Upper lobe of right lung (tissue), 1 donor: ENCODE data around the gene KCNQ5. TPM values are rescaled to one million over a fixed set of nuclear protein-coding genes. Genes with fewer than 3 reads are reported as not detected.
A peak's percentile ranks its signal among the peaks of the same experiment; 100 is the strongest.

ENCODE experiments used
- ATAC-seq: fragments of 200-7000 bp; cut with Tn5 transposase; one replicate; pipeline ENCODE4 v1.9.1; 2020; ENCODE audit warnings: mild to moderate bottlenecking, moderate library complexity
- DNase-seq: peaks from one replicate; pipeline ENCODE4 v3.0.0-alpha.2; 2020
- H3K27ac ChIP-seq: fragments of 200-600 bp; one replicate; pipeline ENCODE4 v1.8.0; 2022
- H3K27me3 ChIP-seq: fragments of 200-600 bp; one replicate; pipeline ENCODE4 v1.8.0; 2022; ENCODE audit warnings: mild to moderate bottlenecking
- H3K36me3 ChIP-seq: fragments of 200-600 bp; one replicate; pipeline ENCODE4 v1.8.0; 2022
- H3K4me1 ChIP-seq: fragments of 200-600 bp; one replicate; pipeline ENCODE4 v1.8.0; 2022
- H3K4me3 ChIP-seq: fragments of 200-600 bp; one replicate; pipeline ENCODE4 v1.8.0; 2022; ENCODE audit warnings: mild to moderate bottlenecking
- H3K9me3 ChIP-seq: fragments of 200-600 bp; one replicate; pipeline ENCODE4 v1.8.0; 2022
- CTCF ChIP-seq: fragments of 200-600 bp; IDR thresholded peaks from one replicate; pipeline ENCODE4 v1.8.0; 2022; ENCODE audit warnings: antibody characterized with exemption
- intact Hi-C: fragments of 100-400 bp; cut with DNase I; formaldehyde crosslinking; loops from one replicate; pipeline ENCODE4 v1.11.0; 2022
- total RNA-seq: library from RNA; stranded (reverse); fragmentation: NEBNext Ultra II Directional; extraction: Animal tissue kit (Norgen Biotek cat#: 25700); gene quantifications from one replicate; pipeline ENCODE4 v1.2.1, GENCODE V29; 2021
- donor health status: DM: no; HTN: yes; CAD: no; lungs with severe emphysema.

KCNQ5 gene
- total RNA-seq, 1 donor from 2014 or later, result 1.3 TPM

- TF ChIP-seq CTCF, result peak; percentile 32
- Histone ChIP-seq H3K9me3 (no peaks in the 10 kb centered on the region), H3K4me3 (no peak overlapping the region), H3K36me3 (no peaks in the 10 kb centered on the region), H3K27ac (no peak overlapping the region), H3K27me3 (no peaks in the 10 kb centered on the region), H3K4me1 (no peaks in the 10 kb centered on the region)
- ATAC-seq (peak; percentile 62), DNase-seq (peak; percentile 69)
- intact Hi-C loops, result no loop called here
Observed at GRCh38 chr6:73134588-73134987, 512.7 kb downstream of the KCNQ5 start.

DNA sequence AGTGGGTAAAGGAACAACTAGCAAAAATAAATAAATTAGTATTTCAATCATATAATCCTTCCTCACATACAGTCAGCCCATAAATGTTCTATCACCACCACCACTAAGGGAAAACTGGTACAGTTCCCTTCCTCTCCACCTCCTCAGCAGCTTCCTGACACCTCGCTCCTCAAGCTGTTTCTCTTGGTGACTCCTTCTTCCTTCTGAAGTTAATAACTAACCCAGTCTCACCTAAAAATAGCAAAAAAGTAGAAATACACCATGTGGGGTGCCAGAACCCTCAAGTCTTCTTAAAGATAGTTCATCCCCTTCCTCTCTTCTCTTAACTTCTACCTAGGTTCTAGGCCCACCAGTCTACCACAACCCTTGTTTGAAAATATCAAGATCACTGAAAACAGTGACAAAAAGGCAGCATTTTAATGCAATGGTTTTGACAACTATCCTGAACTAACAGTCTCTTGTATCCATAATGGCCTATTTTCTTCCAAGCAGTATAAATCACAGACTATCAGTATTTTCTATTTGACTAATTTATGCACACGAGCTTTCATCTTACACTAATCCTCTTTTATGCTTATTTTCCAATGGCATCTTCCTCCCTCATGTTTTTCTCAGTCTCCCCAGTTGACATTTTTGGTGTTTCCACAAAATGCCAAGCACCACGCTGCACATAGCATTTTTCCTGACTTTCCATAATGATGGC is 518.0 kb downstream of the KCNQ5 start:
- intact Hi-C loops, result no loop called here
- H3K36me3 ChIP-seq, result no peaks in the 10 kb centered on the region
- no peak overlapping the region for H3K4me3 ChIP-seq
- H3K27ac ChIP-seq, result no peak overlapping the region
- no peaks in the 10 kb centered on the region for H3K4me1 ChIP-seq
- TF ChIP-seq CTCF, result no peak
- DNase-seq (no peak), ATAC-seq (no peak)
- no peaks in the 10 kb centered on the region for H3K27me3 ChIP-seq
- no peaks in the 10 kb centered on the region for H3K9me3 ChIP-seq

GRCh38 chr6:73143551-73143950 is 521.7 kb downstream of the KCNQ5 start:
- intact Hi-C loops, result no loop called here
- ATAC-seq (no peak), DNase-seq (no peak)
- Histone ChIP-seq H3K27me3 (no peaks in the 10 kb centered on the region), H3K36me3 (no peaks in the 10 kb centered on the region), H3K9me3 (no peaks in the 10 kb centered on the region), H3K4me3 (no peak overlapping the region), H3K4me1 (no peaks in the 10 kb centered on the region), H3K27ac (no peak overlapping the region)
- no peak for TF ChIP-seq CTCF

DNA sequence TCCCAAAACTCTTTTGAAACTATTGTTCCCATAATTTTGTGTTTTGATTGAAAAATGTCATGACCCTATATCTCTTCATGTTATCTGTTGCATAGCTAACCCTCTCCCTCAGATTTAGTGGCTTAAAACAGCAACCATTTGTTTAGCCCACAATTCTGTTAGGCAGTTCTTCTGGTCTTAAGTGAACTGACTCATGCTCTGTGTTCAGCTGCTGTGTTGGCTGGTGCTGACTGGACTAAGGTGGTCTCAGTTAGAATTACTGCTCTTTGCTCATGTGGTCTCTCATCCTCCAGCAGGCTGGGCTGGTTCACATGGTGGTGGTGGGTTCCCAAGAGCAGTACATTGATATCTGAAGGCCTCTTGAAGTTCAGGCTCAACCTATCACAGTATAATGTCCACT is 522.7 kb downstream of the KCNQ5 start:
- Histone ChIP-seq H3K27me3 (no peaks in the 10 kb centered on the region), H3K4me3 (no peak overlapping the region), H3K9me3 (no peaks in the 10 kb centered on the region), H3K36me3 (no peaks in the 10 kb centered on the region), H3K4me1 (no peaks in the 10 kb centered on the region), H3K27ac (no peak overlapping the region)
- TF ChIP-seq CTCF, result no peak
- intact Hi-C loops, result no loop called here
- no peak for DNase-seq
- no peak for ATAC-seq

GRCh38 chr6:73145690-73146089 is 523.8 kb downstream of the KCNQ5 start:
- ATAC-seq (no peak), DNase-seq (no peak)
- intact Hi-C loops, result no loop called here
- Histone ChIP-seq H3K27ac (no peak overlapping the region), H3K36me3 (no peaks in the 10 kb centered on the region), H3K4me1 (no peaks in the 10 kb centered on the region), H3K9me3 (no peaks in the 10 kb centered on the region), H3K4me3 (no peak overlapping the region), H3K27me3 (no peaks in the 10 kb centered on the region)
- no peak for TF ChIP-seq CTCF

- intact Hi-C loops, result no loop called here
- H3K4me3 ChIP-seq, result no peak overlapping the region
- no peak for TF ChIP-seq CTCF
- ATAC-seq, result no peak
- H3K27me3 ChIP-seq, result no peaks in the 10 kb centered on the region
- no peaks in the 10 kb centered on the region for H3K36me3 ChIP-seq
- H3K4me1 ChIP-seq, result no peaks in the 10 kb centered on the region
- DNase-seq, result no peak
- H3K9me3 ChIP-seq, result no peaks in the 10 kb centered on the region
- no peak overlapping the region for H3K27ac ChIP-seq
Observed at GRCh38 chr6:73151732-73152131, 529.9 kb downstream of the KCNQ5 start.
